WTC11 (cell line): ENCODE data around the gene TIMM8A. TPM values are rescaled to one million over a fixed set of nuclear protein-coding genes. Genes with fewer than 3 reads are reported as not detected.

Experiments used
- ATAC-seq: fragments of 200-7000 bp; cut with Tn5 transposase; 2 replicates; pipeline ENCODE4 v1.10.0; 2021; ENCODE audit warnings: mild to moderate bottlenecking, moderate library complexity
- CTCF ChIA-PET: fragments of 300-600 bp; sonication (Branson Sonifier 250); formaldehyde crosslinking; loops from one replicate; lab custom pipeline; 2021; ENCODE audit warnings: antibody characterized with exemption; lab: Charles Lee
- POLR2A ChIA-PET: fragments of 350-600 bp; sonication (Branson Sonifier 250); formaldehyde crosslinking; loops from one replicate; lab custom pipeline; 2021; ENCODE audit warnings: antibody characterized with exemption; lab: Charles Lee
- DNase-seq: peaks from one replicate; pipeline ENCODE4 v3.0.0; 2021; ENCODE audit warnings: low spot score
- H3K27ac Mint-ChIP-seq: 2 replicates; pipeline ENCODE4 v1.8.0; 2021; ENCODE audit warnings: mixed read lengths
- H3K27me3 Mint-ChIP-seq: 2 replicates; pipeline ENCODE4 v1.8.0; 2021; ENCODE audit warnings: low read depth, mild to moderate bottlenecking, moderate library complexity, mixed read lengths
- H3K36me3 Mint-ChIP-seq: 2 replicates; pipeline ENCODE4 v1.8.0; 2021; ENCODE audit warnings: mixed read lengths
- H3K4me1 Mint-ChIP-seq: 2 replicates; pipeline ENCODE4 v1.8.0; 2022; ENCODE audit warnings: mixed read lengths
- H3K4me3 Mint-ChIP-seq: 2 replicates; pipeline ENCODE4 v1.8.0; 2021; ENCODE audit warnings: mild to moderate bottlenecking, moderate library complexity, mixed read lengths
- H3K9me3 Mint-ChIP-seq: 2 replicates; pipeline ENCODE4 v1.8.0; 2021; ENCODE audit warnings: mixed read lengths
- AR ChIP-seq: fragments of 250-450 bp; sonication (Bioruptor Pico); IDR thresholded peaks from 2 replicates; pipeline ENCODE4 v1.9.0; 2021; ENCODE audit warnings: mild to moderate bottlenecking
- ATF1 ChIP-seq: sonication (generic); formaldehyde crosslinking; IDR thresholded peaks from 2 replicates; pipeline ENCODE4 v1.8.1; 2023; ENCODE audit warnings: mild to moderate bottlenecking, moderate library complexity, missing genetic modification reagents
- E2F5 ChIP-seq: sonication (generic); formaldehyde crosslinking; IDR thresholded peaks from 2 replicates; pipeline ENCODE4 v1.8.1; 2022; ENCODE audit warnings: mild to moderate bottlenecking, moderate library complexity, missing genetic modification reagents
- EMX1 ChIP-seq: fragments of 250-450 bp; sonication (Bioruptor Pico); IDR thresholded peaks from 2 replicates; pipeline ENCODE4 v1.8.0; 2021; ENCODE audit warnings: mild to moderate bottlenecking
- ESRRA ChIP-seq: sonication (generic); formaldehyde crosslinking; IDR thresholded peaks from 2 replicates; pipeline ENCODE4 v1.8.1; 2022; ENCODE audit warnings: mild to moderate bottlenecking, missing genetic modification reagents, borderline replicate concordance
- FOXK1 ChIP-seq: sonication (generic); formaldehyde crosslinking; IDR thresholded peaks from 2 replicates; pipeline ENCODE4 v1.8.0; 2022; ENCODE audit warnings: mild to moderate bottlenecking, moderate library complexity, missing genetic modification reagents
- FOXP4 ChIP-seq: sonication (generic); formaldehyde crosslinking; IDR thresholded peaks from 2 replicates; pipeline ENCODE4 v1.8.0; 2022; ENCODE audit warnings: mild to moderate bottlenecking, missing genetic modification reagents
- GTF2I ChIP-seq: fragments of 250-450 bp; sonication (Bioruptor Pico); conservative IDR thresholded peaks from 2 replicates; pipeline ENCODE4 v1.4.0; 2021; ENCODE audit warnings: mild to moderate bottlenecking
- KAT7 ChIP-seq: sonication (generic); formaldehyde crosslinking; IDR thresholded peaks from 2 replicates; pipeline ENCODE4 v1.8.1; 2023; ENCODE audit warnings: missing genetic modification reagents, mild to moderate bottlenecking, borderline replicate concordance
- MXD4 ChIP-seq: fragments of 250-450 bp; sonication (Bioruptor Pico); IDR thresholded peaks from 2 replicates; pipeline ENCODE4 v1.8.0; 2021; ENCODE audit warnings: mild to moderate bottlenecking, moderate library complexity, borderline replicate concordance
- NFATC4 ChIP-seq: fragments of 250-450 bp; sonication (Bioruptor Pico); IDR thresholded peaks from 2 replicates; pipeline ENCODE4 v1.9.0; 2021; ENCODE audit warnings: mild to moderate bottlenecking
- NR3C1 ChIP-seq: sonication (generic); formaldehyde crosslinking; conservative IDR thresholded peaks from 2 replicates; pipeline ENCODE4 v1.8.1; 2023; ENCODE audit warnings: low read depth, mild to moderate bottlenecking, missing genetic modification reagents
- RORB ChIP-seq: fragments of 250-450 bp; sonication (Bioruptor Pico); IDR thresholded peaks from 2 replicates; pipeline ENCODE4 v1.9.0; 2021; ENCODE audit warnings: mild to moderate bottlenecking
- SMAD3 ChIP-seq: sonication (generic); formaldehyde crosslinking; IDR thresholded peaks from 2 replicates; pipeline ENCODE4 v1.8.0; 2022; ENCODE audit warnings: missing genetic modification reagents, mild to moderate bottlenecking, borderline replicate concordance
- SP1 ChIP-seq: sonication (generic); formaldehyde crosslinking; conservative IDR thresholded peaks from 2 replicates; pipeline ENCODE4 v1.8.1; 2022; ENCODE audit warnings: missing genetic modification reagents
- USF1 ChIP-seq: sonication (generic); formaldehyde crosslinking; IDR thresholded peaks from 2 replicates; pipeline ENCODE4 v1.8.0; 2022; ENCODE audit warnings: mild to moderate bottlenecking, missing genetic modification reagents
- total RNA-seq: library from RNA; stranded (reverse); gene quantifications from 3 replicates; pipeline ENCODE4 v1.2.3, GENCODE V29; 2021
- TF ChIP-seq, protein P1 (sequence below): sonication (generic); formaldehyde crosslinking; IDR thresholded peaks from 2 replicates; pipeline ENCODE4 v1.8.0; 2023; ENCODE audit warnings: missing genetic modification reagents, mild to moderate bottlenecking, borderline replicate concordance

Gene TIMM8A
- total RNA-seq, 1 experiment from 2014 or later = 31.8 TPM

- TF ChIP-seq FOXK1 (CRISPR knock-in tag) = no peak
- no peak for TF ChIP-seq KAT7
These were observed 11.8 kb upstream of the TIMM8A start (continued) for GRCh38 chrX:101360390-101360789.

DNA sequence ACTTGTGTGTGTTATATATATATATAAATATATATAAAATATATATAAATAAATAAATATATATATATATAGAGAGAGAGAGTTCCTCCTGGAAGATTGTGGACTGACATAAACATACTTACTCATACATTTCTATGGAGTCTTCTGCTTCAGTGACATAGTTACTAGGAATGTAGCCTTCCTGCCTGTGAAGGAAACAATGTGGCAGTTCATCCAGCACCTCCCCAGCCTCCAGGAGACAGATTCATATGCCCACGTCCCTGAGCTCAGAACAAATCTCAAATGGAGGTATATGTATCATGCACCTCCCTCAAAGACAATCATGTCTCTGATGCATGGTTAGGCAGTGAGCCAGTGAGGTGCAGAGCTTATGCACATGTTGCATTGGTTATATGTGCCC is 11.4 kb upstream of the TIMM8A start:
- Mint-ChIP-seq H3K4me1 (no peaks in the 10 kb centered on the region), H3K27me3 (no peaks in the 10 kb centered on the region), H3K9me3 (no peaks in the 10 kb centered on the region), H3K27ac (no peak overlapping the region)
- ChIA-PET POLR2A (interaction anchor here (1.0 kb wide), 1 partner anchor 9 kb away, joined by 3 read pairs; no protein-coding TSS in a partner anchor), CTCF (no interaction called here)
- ATAC-seq = no peak
- TF ChIP-seq GTF2I (no peak), NR3C1 (CRISPR knock-in tag) (no peak), MXD4 (CRISPR knock-in tag) (no peak), AR (CRISPR knock-in tag) (no peak), ATF1 (CRISPR knock-in tag) (no peak), ESRRA (no peak), EMX1 (CRISPR knock-in tag) (no peak), USF1 (no peak), SP1 (CRISPR knock-in tag) (no peak), RORB (CRISPR knock-in tag) (no peak), SMAD3 (CRISPR knock-in tag) (no peak), E2F5 (no peak), FOXP4 (CRISPR knock-in tag) (no peak), FOXK1 (CRISPR knock-in tag) (no peak), NFATC4 (no peak)
- TF ChIP-seq, protein P1, sequence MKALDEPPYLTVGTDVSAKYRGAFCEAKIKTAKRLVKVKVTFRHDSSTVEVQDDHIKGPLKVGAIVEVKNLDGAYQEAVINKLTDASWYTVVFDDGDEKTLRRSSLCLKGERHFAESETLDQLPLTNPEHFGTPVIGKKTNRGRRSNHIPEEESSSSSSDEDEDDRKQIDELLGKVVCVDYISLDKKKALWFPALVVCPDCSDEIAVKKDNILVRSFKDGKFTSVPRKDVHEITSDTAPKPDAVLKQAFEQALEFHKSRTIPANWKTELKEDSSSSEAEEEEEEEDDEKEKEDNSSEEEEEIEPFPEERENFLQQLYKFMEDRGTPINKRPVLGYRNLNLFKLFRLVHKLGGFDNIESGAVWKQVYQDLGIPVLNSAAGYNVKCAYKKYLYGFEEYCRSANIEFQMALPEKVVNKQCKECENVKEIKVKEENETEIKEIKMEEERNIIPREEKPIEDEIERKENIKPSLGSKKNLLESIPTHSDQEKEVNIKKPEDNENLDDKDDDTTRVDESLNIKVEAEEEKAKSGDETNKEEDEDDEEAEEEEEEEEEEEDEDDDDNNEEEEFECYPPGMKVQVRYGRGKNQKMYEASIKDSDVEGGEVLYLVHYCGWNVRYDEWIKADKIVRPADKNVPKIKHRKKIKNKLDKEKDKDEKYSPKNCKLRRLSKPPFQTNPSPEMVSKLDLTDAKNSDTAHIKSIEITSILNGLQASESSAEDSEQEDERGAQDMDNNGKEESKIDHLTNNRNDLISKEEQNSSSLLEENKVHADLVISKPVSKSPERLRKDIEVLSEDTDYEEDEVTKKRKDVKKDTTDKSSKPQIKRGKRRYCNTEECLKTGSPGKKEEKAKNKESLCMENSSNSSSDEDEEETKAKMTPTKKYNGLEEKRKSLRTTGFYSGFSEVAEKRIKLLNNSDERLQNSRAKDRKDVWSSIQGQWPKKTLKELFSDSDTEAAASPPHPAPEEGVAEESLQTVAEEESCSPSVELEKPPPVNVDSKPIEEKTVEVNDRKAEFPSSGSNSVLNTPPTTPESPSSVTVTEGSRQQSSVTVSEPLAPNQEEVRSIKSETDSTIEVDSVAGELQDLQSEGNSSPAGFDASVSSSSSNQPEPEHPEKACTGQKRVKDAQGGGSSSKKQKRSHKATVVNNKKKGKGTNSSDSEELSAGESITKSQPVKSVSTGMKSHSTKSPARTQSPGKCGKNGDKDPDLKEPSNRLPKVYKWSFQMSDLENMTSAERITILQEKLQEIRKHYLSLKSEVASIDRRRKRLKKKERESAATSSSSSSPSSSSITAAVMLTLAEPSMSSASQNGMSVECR (CRISPR knock-in tag) = no peak
- TF ChIP-seq, all 79 proteins: peak for 0
- Mint-ChIP-seq H3K4me3 (no peak overlapping the region), H3K36me3 (no peaks in the 10 kb centered on the region)
- no peak for DNase-seq
